GM10847 (cell line): ENCODE measurements around the gene PCDHB3.

ENCODE experiments used
- POLR2A ChIP-seq: IDR thresholded peaks from 2 replicates; pipeline ENCODE4 v1.6.1; 2011; ENCODE audit not compliant: insufficient read length; ENCODE audit errors: extremely low read depth

Gene PCDHB3

DNA sequence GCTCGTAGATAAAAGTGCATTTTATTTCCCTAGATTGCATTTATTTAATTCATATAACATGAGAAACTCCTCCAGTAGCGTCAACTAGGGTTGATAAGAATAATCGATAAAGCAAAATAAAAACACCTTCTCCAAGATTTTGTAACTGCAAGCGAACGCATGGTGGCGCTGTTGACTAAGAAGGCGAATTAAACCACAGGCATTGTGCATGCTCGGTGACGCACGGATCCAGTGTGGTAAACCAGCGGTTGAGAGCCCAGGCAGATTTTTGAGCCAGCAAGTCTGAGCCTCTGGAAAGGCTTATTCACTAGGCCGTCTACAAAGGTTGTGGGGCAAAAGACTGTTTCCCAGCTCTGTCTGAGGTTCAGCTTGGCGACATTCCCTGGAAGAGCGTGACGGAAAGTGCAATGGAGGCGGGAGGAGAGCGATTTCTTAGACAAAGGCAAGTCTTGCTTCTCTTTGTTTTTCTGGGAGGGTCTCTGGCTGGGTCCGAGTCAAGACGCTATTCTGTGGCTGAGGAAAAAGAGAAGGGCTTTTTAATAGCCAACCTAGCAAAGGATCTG is at the start of gene PCDHB3:
Gene PCDHB3, plus strand, starts transcription at position 231 of the 563 bp plus-strand sequence. Its CDS starts 177 bp downstream, at position 408.
- TF ChIP-seq POLR2A = no peak

DNA sequence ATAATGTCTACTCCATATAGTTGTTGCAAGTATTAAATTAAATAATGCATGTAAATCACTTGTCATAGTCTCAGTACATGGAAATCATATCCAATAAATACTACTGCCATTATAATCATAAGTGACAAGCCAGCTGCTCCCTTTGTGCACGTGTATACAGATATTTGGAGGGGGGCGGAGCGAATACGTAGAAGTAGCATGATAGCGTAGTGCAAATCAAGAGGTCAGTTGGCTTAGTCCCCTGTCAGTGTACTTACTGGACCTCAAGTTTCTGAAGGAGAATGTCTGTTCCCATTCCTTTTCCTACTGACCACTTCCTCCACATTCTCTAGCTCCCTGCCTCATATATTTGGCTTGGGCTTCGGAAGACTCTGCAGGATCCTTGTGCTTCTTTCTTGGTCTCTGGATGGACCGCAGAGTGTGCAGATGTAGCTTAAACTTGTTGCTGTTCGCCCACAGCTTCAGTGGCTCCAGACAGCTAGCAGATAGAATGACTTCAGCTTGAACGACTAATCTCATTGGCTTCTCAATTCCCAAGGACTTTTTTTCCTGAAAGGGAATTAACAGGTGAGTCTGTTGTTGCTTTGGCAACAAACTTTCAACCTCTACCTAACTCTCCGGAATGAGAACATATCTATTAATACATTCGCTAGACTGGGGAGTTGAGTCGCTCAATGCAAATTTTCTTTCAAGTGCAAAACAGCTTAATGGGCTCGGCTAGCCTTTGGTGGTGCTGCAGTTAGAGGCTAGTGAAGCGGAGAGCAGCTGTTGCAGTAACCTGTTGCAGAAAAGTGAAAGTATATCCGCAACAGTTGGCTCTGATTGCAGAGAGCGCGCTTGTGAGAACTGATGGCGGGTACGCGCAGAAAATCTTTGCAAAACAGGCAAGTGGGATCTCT is 49.4 kb upstream of the PCDHB3 start, which contains the start of gene PCDHB1:
Gene PCDHB1, plus strand, starts transcription at position 753 of the 899 bp plus-strand sequence. Its CDS starts 97 bp downstream, at position 850.
- TF ChIP-seq POLR2A = no peak

DNA sequence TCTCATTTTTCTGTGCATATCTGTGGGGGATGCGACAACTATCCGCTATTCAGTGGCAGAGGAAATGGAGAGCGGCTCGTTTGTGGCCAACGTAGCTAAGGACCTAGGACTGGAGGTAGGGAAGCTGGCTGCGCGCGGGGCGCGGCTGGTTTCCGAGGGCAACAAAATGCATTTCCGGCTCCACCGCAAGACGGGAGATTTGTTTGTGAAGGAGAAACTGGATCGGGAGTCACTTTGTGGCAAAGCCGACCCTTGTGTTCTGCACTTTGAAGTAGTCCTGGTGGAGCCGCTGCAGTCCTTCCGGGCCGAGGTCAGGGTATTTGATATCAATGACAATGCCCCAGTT is 48.8 kb upstream of the PCDHB3 start:
- no peak for TF ChIP-seq POLR2A

DNA sequence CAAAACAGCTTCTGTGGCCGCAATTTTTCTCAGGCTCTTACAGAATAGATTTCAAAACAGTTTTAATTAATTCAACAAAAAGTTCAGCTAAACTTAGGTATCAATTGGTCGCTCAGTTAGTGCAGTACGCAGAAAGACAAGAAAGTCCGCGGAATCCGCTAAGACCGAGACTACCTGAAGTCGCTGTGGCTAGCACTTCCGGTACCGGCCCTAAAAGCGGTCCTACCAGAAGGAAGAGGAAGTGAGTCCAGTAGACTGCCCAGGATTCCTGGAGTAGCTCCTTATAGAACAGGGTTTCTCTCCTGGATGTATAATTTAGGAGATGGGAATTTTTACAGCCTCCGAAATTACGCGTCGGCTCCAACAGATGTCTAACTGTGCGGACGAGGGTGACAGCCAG is 22.4 kb upstream of the PCDHB3 start:
- TF ChIP-seq POLR2A = no peak

DNA sequence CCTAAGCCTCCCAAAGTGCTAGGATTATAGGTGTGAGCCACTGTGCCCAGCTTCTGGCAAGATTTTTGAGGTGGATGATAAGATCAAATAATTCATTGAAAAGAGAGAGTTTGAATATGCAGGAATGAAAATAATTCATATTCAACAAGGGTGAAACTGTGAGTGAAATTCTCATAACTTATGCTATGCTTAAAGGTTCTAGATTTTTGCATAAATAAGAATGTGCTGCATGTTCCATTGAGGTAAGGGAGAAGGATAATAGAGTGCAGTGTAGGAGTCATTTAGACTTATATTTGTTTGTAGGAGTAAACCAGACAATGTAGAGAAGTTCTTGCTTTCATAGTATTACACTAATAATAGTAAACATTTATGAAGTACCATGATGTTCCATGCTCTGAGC is 18.0 kb upstream of the PCDHB3 start:
- no peak for TF ChIP-seq POLR2A

DNA sequence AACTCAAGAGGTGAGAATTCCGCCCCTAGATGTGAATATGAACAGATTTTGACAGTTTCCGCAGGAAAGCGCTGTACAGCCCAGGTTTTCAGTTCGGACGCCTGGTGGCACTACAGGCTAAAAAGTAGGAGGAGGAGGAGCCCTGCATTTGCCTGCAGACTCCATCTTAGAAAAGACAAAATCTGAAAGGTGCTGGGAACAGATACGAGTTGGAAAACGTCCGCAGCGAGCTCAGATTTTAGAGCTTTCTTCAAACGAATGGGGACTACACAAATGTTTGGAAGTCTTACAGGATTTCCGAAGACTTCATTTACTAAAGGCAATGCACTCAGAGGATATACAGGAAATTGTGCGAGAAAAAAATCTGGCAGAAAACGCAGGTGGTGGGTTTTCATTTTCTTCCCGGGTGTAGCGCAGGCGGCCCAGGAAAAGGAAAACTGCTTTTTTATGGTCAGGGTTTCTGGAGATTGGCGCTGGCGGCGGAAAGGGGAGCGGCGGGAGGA is 15.7 kb upstream of the PCDHB3 start:
- no peak for TF ChIP-seq POLR2A

DNA sequence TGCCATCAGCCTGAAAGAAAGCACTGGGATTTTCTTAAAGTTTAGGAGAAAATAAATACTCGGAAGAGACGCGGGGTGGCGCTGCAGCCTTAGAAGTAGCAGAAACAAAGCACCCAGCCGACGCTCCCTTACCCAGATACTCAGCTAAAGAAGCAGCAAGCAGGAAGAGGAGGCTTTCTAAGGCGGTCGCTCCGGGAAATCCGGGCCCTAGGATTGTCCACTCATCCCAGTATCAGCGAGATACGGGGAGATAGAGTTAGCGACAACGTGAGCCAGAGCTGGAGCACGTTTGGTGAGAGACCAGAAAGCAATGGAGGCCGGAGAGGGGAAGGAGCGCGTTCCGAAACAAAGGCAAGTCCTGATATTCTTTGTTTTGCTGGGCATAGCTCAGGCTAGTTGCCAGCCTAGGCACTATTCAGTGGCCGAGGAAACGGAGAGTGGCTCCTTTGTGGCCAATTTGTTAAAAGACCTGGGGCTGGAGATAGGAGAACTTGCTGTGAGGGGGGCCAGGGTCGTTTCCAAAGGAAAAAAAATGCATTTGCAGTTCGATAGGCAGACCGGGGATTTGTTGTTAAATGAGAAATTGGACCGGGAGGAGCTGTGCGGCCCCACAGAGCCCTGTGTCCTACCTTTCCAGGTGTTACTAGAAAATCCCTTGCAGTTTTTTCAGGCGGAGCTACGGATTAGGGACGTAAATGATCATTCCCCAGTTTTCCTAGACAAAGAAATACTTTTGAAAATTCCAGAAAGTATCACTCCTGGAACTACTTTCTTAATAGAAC is 5.6 kb upstream of the PCDHB3 start, which contains the start of gene PCDHB2:
Gene PCDHB2, plus strand, starts transcription at position 135 of the 782 bp plus-strand sequence. Its CDS starts 176 bp downstream, at position 311.
- no peak for TF ChIP-seq POLR2A

DNA sequence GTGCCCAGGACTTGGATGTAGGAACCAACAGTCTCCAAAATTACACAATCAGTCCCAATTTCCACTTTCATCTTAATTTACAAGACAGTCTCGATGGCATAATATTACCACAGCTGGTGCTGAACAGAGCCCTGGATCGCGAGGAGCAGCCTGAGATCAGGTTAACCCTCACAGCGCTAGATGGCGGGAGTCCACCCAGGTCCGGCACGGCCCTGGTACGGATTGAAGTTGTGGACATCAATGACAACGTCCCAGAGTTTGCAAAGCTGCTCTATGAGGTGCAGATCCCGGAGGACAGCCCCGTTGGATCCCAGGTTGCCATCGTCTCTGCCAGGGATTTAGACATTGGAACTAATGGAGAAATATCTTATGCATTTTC is 5.0 kb upstream of the PCDHB3 start:
- TF ChIP-seq POLR2A = no peak

DNA sequence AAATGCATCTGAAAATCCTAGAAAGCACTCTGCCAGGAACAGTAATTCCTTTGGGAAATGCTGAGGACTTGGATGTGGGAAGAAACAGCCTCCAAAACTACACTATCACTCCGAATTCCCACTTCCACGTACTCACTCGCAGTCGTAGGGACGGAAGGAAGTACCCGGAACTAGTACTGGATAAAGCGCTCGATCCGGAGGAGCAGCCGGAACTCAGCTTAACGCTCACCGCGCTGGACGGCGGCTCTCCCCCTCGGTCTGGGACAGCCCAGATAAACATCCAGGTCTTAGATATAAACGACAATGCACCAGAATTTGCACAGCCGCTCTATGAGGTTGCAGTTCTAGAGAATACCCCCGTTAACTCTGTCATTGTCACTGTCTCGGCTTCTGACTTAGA is 786 bp downstream of the PCDHB3 start:
- no peak for TF ChIP-seq POLR2A

DNA sequence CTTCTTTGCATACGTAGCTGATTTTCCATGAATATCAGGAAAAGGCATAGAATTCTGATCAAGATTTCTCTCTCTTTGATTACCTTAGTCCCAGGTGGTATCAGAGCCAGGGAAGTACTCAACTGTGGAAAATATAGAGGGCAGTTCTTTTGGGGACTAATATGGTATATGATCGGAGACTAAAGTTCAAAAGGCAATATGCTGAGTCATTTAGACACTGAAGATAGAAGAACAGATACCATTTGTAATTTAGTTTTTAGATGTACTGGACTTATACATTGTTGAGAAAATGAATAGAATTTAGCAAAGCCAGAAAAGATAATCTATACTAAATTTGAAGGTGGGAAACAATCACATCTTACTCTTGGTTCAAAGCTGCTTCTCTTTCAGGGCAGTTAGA is 5.1 kb downstream of the PCDHB3 start:
- no peak for TF ChIP-seq POLR2A

DNA sequence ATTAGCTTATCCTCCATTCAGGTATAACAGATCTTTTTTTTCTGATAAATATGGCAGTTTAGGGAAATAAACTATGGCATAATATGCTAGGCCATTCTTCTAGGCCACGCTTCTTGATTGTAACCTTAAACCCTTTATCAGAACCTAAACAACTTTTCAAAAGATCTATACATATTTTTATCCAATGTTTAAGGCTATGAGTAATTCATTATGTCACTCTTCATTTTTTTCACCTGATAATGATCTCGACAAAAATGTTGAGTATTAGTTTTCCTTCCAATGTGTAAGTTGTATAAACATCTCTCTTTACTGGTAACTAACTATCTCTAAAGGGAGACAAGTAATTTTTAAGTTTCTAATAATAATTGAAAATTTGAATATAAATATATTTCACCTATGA is 19.0 kb downstream of the PCDHB3 start:
- TF ChIP-seq POLR2A = no peak

DNA sequence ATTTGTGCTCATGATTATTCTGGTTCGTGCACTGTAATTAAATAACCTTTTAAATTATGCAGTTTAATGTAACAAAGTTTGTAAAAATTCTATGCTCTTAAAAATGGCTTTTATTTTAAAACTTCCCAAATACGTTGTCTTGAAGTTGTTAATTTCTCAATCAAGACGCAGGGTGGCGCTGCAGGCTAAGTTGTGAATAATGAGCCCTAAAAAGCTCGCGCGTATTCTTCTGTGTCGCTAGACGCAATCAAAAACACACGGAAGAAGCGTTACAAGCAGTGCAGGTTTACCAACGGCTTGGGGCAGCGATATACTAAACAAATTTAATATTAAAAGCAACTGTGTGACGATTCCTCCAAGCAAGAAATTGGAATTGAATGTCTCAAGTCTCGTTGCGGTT is 21.3 kb downstream of the PCDHB3 start, which contains the start of gene PCDHB4:
Gene PCDHB4, plus strand, starts transcription at position 256 of the 400 bp plus-strand sequence. CDS start 181 bp downstream, outside the sequence.
- no peak for TF ChIP-seq POLR2A

DNA sequence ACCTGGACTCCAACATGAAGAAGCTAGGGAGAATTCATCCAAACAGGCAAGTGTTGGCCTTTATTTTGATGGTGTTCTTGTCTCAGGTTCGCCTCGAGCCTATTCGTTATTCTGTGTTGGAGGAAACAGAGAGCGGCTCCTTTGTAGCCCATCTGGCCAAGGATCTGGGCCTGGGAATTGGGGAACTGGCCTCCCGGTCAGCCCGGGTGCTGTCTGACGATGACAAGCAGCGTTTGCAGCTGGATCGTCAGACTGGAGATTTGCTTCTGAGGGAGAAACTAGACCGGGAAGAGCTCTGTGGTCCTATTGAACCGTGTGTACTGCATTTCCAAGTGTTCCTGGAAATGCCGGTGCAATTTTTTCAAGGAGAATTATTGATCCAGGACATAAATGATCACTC is 21.7 kb downstream of the PCDHB3 start:
- no peak for TF ChIP-seq POLR2A

DNA sequence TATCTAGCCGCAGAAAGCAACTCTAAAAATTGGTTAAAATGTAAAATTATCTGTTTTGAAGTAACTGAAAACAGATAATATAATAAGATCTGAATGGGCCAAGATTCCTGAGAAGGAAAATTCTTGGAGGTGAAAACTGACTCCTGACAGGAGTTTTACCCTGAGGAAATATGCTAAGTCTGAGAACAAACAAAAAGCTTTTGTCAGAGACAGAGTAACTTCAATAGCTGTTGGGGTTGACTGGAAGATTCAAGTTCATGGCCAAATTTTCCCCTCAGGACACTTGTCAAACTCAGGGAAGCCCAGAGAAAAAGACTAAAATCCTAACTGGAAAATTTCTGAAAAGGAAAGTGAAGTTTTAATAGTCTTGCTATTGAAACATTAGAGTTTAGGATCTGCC is 27.0 kb downstream of the PCDHB3 start:
- no peak for TF ChIP-seq POLR2A

DNA sequence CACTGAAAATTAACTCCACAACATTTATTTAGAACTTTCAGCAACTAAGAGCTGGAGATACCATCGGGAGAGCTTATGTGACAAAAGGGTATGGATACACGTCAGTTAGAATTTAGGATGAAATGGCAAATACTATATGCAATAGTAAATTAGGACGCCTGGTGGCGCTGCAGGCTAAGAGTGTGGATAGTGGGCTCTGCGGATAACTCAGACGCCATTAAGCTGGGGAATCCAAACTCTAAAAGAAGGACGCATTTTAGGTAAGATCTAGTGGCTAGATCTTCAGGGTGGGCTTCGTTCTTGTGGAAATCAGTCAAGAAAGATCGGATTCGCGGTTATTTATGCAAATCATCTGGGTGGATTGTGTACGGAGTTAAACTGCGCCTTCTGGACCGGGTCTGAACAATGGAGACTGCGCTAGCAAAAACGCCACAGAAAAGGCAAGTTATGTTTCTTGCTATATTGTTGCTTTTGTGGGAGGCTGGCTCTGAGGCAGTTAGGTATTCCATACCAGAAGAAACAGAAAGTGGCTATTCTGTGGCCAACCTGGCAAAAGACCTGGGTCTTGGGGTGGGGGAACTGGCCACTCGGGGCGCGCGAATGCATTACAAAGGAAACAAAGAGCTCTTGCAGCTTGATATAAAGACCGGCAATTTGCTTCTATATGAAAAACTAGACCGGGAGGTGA is 34.9 kb downstream of the PCDHB3 start, which contains the start of gene PCDHB5:
Gene PCDHB5, plus strand, starts transcription at position 177 of the 688 bp plus-strand sequence. Its CDS starts 229 bp downstream, at position 406.
- no peak for TF ChIP-seq POLR2A
